Measurements from ENCODE around the gene SLC25A44.

The SLC25A44 gene

DNA sequence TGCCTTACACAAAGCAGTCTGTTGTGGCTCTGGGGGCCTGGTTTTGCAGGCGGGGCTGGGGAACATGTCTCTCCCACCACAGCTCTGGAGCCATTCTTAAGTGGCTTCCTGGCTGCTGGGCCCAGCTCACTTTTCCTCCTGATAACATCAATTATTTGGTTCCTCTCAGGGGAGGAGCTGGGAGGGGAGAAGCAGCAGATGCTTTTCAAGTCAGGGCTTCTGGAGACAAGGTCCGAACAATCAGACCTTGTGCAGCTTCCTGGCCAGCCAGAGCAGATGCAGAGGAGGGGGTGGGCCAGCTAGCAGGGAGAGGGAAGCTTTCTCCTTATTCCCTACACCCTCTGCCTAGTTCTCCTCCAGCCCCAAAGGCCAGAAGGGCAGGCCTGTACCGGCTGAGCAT, 57.6 kb downstream of the SLC25A44 start:
- peaks cover 4 to 14% (median 7%) of the 10 kb centered on the region in 10 experiments for H3K4me1 ChIP-seq
- H3K36me3 ChIP-seq, result peaks cover 76 to 89% (median 79%) of the 10 kb centered on the region in 11 experiments
- H3K9ac ChIP-seq, result peak overlapping the region in 1 of 11 experiments; percentile 1; a peak in 2 of 22 replicates
- H3K9me3 ChIP-seq (replicated peaks in 1 of 11), result no peaks in the 10 kb centered on the region
- H3K4me3 ChIP-seq, result no peak overlapping the region
- no peak for TF ChIP-seq Cebpa-rat (IDR thresholded peaks at IDR 0.05)
- H3K27me3 ChIP-seq, result peaks cover 0 to 4% (median 0%) of the 10 kb centered on the region in 11 experiments; a peak in 7 of 22 replicates
- H3K27ac ChIP-seq, result no peak overlapping the region
- H4K20me1 ChIP-seq, result peaks cover 4 to 96% (median 87%) of the 10 kb centered on the region in 11 experiments; a peak in 21 of 22 replicates
- H3K4me2 ChIP-seq, result no peak overlapping the region

DNA sequence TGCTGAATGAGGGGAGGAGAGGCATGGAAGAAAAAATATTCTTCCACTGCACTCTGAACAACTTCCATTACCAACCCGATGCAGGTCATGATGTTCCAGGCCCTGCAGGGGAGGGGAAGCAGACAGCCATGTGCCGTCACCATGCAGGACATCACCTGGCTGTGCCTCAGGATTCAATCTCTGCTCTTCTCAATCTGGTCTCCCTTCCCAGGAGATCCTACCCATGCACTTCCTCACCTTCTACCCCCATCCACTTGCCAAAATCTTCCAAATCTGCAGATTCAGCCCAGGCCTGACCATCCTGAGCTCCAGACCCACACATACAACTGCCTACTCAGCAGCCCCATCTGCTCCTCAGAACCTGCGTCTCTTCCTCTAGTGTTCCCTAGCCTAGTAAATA, 59.7 kb downstream of the SLC25A44 start:
- peak overlapping the region in 1 of 11 experiments; percentile 9; a peak in 2 of 22 replicates for H3K9ac ChIP-seq
- H3K4me3 ChIP-seq, result no peak overlapping the region
- H3K36me3 ChIP-seq, result peaks cover 97 to 100% (median 100%) of the 10 kb centered on the region in 11 experiments
- H3K27ac ChIP-seq, result no peak overlapping the region
- H3K9me3 ChIP-seq (replicated peaks in 1 of 11), result no peaks in the 10 kb centered on the region
- H3K4me1 ChIP-seq, result peaks cover 0 to 14% (median 6%) of the 10 kb centered on the region in 10 experiments; a peak in 10 of 20 replicates
- H3K4me2 ChIP-seq, result no peak overlapping the region
- no peaks in the 10 kb centered on the region for H3K27me3 ChIP-seq
- no peak for TF ChIP-seq Cebpa-rat (IDR thresholded peaks at IDR 0.05)
- H4K20me1 ChIP-seq, result peaks cover 4 to 98% (median 88%) of the 10 kb centered on the region in 11 experiments; a peak in 18 of 22 replicates

DNA sequence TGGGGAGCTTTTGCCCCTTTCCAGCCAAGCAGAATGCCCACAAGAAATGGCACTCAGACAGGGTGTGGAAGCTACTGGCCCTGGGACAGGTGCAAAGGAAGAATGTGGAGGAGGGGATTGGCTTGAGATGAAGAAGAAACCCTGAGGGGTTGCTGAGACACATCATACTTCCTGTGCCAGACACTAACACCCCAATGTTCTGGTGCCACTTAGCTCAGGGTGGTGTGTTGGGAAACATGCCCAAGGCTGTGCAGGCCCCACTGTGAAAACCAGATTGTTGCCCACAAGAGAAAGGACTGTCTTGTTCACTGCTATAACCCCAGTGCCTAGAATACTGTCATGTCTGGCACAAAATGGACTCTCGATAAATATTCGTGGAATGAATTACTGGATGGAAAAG, 63.8 kb downstream of the SLC25A44 start:
- H3K4me1 ChIP-seq, result peaks cover 0 to 18% (median 6%) of the 10 kb centered on the region in 10 experiments; a peak in 10 of 20 replicates
- H3K4me3 ChIP-seq, result no peak overlapping the region
- H3K4me2 ChIP-seq, result peak overlapping the region in 2 of 11 experiments; percentile 21 to 26; a peak in 3 of 22 replicates
- no peaks in the 10 kb centered on the region for H3K27me3 ChIP-seq
- peaks cover 4 to 98% (median 87%) of the 10 kb centered on the region in 11 experiments; a peak in 18 of 22 replicates for H4K20me1 ChIP-seq
- H3K27ac ChIP-seq, result no peak overlapping the region
- peaks cover 100% of the 10 kb centered on the region in 11 experiments for H3K36me3 ChIP-seq
- no peak for TF ChIP-seq Cebpa-rat (IDR thresholded peaks at IDR 0.05)
- H3K9me3 ChIP-seq (replicated peaks in 1 of 11), result no peaks in the 10 kb centered on the region
- peak overlapping the region in 3 of 11 experiments; percentile 9 to 30 (median 27); a peak in 2 of 22 replicates for H3K9ac ChIP-seq

DNA sequence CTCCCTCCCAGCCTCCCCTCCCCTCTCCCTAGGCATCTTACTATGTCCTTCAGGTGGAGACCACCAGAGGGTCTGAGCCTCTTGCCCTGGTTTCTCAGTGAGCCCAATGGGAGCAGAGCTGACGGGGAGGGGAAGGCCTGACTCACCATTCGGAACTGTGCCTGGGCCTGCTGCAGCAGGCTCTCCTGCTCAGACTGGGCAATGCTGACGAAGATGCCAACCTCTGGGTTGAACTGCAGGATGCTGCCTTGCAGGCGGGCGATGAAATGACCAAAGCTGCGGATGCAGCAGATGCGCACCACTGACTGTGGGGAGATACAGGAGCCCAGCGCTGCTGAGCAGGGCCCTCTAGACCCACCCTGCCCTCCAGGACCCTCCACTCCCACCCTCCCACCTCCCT, 65.0 kb downstream of the SLC25A44 start:
- Histone ChIP-seq H3K4me2 (no peak overlapping the region), H3K36me3 (peaks cover 100% of the 10 kb centered on the region in 11 experiments), H3K4me3 (no peak overlapping the region), H3K9ac (no peak overlapping the region), H3K27ac (no peak overlapping the region), H3K27me3 (no peaks in the 10 kb centered on the region), H3K9me3 (replicated peaks in 1 of 11) (no peaks in the 10 kb centered on the region), H4K20me1 (peaks cover 4 to 94% (median 88%) of the 10 kb centered on the region in 11 experiments; a peak in 19 of 22 replicates), H3K4me1 (peaks cover 0 to 18% (median 6%) of the 10 kb centered on the region in 10 experiments; a peak in 10 of 20 replicates)
- TF ChIP-seq Cebpa-rat (IDR thresholded peaks at IDR 0.05), result no peak

DNA sequence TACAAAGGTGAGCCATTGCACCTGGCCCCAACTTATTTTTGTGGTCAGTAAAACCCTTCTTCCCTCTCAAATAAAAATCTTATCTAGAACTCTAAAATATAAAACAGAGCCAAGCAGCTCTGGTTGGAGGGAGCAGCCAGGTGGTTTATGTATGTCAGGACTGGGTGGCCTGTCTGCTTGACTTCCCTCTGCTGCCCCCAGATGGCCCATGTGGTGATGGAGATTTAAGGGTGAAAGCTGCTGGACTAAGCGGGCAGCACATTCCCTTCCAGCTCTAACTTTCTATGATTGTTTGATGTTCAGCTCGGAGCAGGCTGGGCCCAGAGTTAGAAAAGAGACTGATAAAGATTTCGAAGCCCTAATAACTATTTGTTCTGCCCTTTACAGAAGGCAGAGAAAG, 65.9 kb downstream of the SLC25A44 start:
- Histone ChIP-seq H3K27ac (no peak overlapping the region), H3K9me3 (replicated peaks in 1 of 11) (no peaks in the 10 kb centered on the region), H3K9ac (peak overlapping the region in 2 of 11 experiments; percentile 3 to 30; a peak in 1 of 22 replicates), H4K20me1 (peaks cover 0 to 94% (median 81%) of the 10 kb centered on the region in 11 experiments; a peak in 18 of 22 replicates), H3K36me3 (peaks cover 98 to 100% (median 100%) of the 10 kb centered on the region in 11 experiments), H3K4me3 (no peak overlapping the region), H3K4me1 (peaks cover 0 to 18% (median 6%) of the 10 kb centered on the region in 10 experiments; a peak in 10 of 20 replicates), H3K27me3 (no peaks in the 10 kb centered on the region), H3K4me2 (no peak overlapping the region)
- no peak for TF ChIP-seq Cebpa-rat (IDR thresholded peaks at IDR 0.05)

DNA sequence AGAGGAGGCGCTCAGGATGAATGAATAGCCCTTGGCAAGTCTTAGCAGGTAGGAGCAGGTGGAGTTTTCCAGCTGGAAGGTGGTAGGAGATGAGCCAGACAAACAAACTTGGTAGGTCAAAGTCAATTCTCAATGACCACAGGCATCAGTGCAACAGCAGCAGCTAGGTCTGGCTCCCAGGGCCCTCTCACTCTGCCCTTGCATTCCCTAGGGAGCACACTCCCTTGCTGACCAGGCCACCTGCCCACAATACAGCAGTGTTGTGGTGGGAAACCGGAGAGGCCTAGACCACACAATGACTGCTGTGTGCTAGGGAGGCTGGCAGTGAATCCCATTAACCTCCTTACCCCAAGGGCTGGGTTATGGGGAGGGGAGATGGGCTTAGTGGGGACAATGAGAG, 67.0 kb downstream of the SLC25A44 start:
- Histone ChIP-seq H3K4me1 (peaks cover 0 to 18% (median 6%) of the 10 kb centered on the region in 10 experiments; a peak in 10 of 20 replicates), H3K9ac (peak overlapping the region in 2 of 11 experiments; percentile 30 to 48; a peak in 4 of 22 replicates), H3K4me2 (no peak overlapping the region), H3K27me3 (no peaks in the 10 kb centered on the region), H4K20me1 (peaks cover 0 to 96% (median 83%) of the 10 kb centered on the region in 11 experiments; a peak in 18 of 22 replicates), H3K4me3 (no peak overlapping the region), H3K9me3 (replicated peaks in 1 of 11) (no peaks in the 10 kb centered on the region), H3K36me3 (peaks cover 98 to 100% (median 100%) of the 10 kb centered on the region in 11 experiments), H3K27ac (no peak overlapping the region)
- no peak for TF ChIP-seq Cebpa-rat (IDR thresholded peaks at IDR 0.05)

Data from BLaER1 treated with 17β-estradiol and CSF1 and Interleukin-3, amounts not matched to agents 10 nM and 100 nM (cell line).